CD4-positive, alpha-beta T cell (primary cell): ENCODE results near the gene TACR1. TPM values are rescaled to one million over a fixed set of nuclear protein-coding genes. Genes with fewer than 3 reads are reported as not detected.

Experiments
- ATAC-seq: fragments of 200-7000 bp; cut with Tn5 transposase; one replicate; pipeline ENCODE4 v1.10.0; 2022; ENCODE audit warnings: mild to moderate bottlenecking; ENCODE audit not compliant: poor library complexity
- CTCF ChIA-PET: fragments of 350-600 bp; sonication (Branson Sonifier 250); formaldehyde crosslinking; loops from one replicate; lab custom pipeline; 2021; ENCODE audit warnings: antibody characterized with exemption, inconsistent platforms; lab: Charles Lee
- POLR2A ChIA-PET: fragments of 350-600 bp; sonication (Branson Sonifier 250); formaldehyde crosslinking; loops from one replicate; lab custom pipeline; 2021; ENCODE audit warnings: antibody characterized with exemption, inconsistent platforms; lab: Charles Lee
- DNase-seq, 14 experiments: peaks; one replicate each; pipeline ENCODE4 v3.0.0-alpha.2; 2013 to 2020; ENCODE audit warnings: mixed read lengths in 2 of 14
- H3K27ac ChIP-seq, 2 donors: one replicate each; pipeline versions ENCODE4 v1.5.1 to v1.7.0; 2013; ENCODE audit warnings: low read length in 2 of 2, low read depth in 1 of 2, mild to moderate bottlenecking in 1 of 2
- H3K27me3 ChIP-seq, 2 experiments: 1 replicate in 1 of 2; 2 replicates in 1 of 2; pipeline versions ENCODE4 v1.6.1 to v1.7.0; 2013; ENCODE audit warnings: low read length in 2 of 2, control low read depth in 1 of 2, mild to moderate bottlenecking in 1 of 2, moderate library complexity in 1 of 2; ENCODE audit not compliant: insufficient read depth in 2 of 2, control insufficient read depth in 1 of 2
- H3K36me3 ChIP-seq: one replicate; pipeline ENCODE4 v1.6.1; 2013; ENCODE audit warnings: low read length, control low read depth; ENCODE audit not compliant: insufficient read depth
- H3K4me1 ChIP-seq: one replicate; pipeline ENCODE4 v1.6.1; 2013; ENCODE audit warnings: low read length, control low read depth; ENCODE audit not compliant: insufficient read depth
- H3K4me3 ChIP-seq: one replicate; pipeline ENCODE4 v1.5.1; 2013; ENCODE audit warnings: mild to moderate bottlenecking, low read length, moderate library complexity
- H3K9me3 ChIP-seq, 2 experiments: 1 replicate in 1 of 2; 2 replicates in 1 of 2; pipeline versions ENCODE4 v1.6.1 to v1.7.0; 2013; ENCODE audit warnings: low read length in 2 of 2, mild to moderate bottlenecking in 2 of 2, control low read depth in 1 of 2, moderate library complexity in 1 of 2; ENCODE audit not compliant: control insufficient read depth in 1 of 2, insufficient read depth in 1 of 2
- H3K27ac Mint-ChIP-seq: one replicate; pipeline ENCODE4 v1.8.0; 2020; ENCODE audit warnings: mixed read lengths
- H3K27me3 Mint-ChIP-seq: one replicate; pipeline ENCODE4 v1.8.0; 2021; ENCODE audit warnings: mixed read lengths
- H3K36me3 Mint-ChIP-seq: one replicate; pipeline ENCODE4 v1.8.0; 2021; ENCODE audit warnings: low read depth, mixed read lengths
- H3K4me1 Mint-ChIP-seq: one replicate; pipeline ENCODE4 v1.8.0; 2021; ENCODE audit warnings: low read depth, mixed read lengths
- H3K4me3 Mint-ChIP-seq: one replicate; pipeline ENCODE4 v1.8.0; 2020; ENCODE audit warnings: mild to moderate bottlenecking, mixed read lengths
- H3K9me3 Mint-ChIP-seq: one replicate; pipeline ENCODE4 v1.8.0; 2020; ENCODE audit warnings: mixed read lengths
- CTCF ChIP-seq: fragments of 200-600 bp; IDR thresholded peaks from one replicate; pipeline ENCODE4 v1.8.0; 2022; ENCODE audit warnings: antibody characterized with exemption, mild to moderate bottlenecking
- intact Hi-C, 2 experiments: fragments of 100-400 bp; cut with DNase I in 1 of 2; cut with micrococcal nuclease in 1 of 2; formaldehyde crosslinking; loops; one replicate each; pipeline versions ENCODE4 v1.15.1 to v1.9.0; 2023 to 2025; cut with DNase I, micrococcal nuclease
- total RNA-seq, 174 experiments: library from RNA in 2 of 174; stranded (reverse) in 2 of 174; gene quantifications; one replicate each; pipeline ENCODE4 v1.2.3 and lab custom pipeline; 2021 to 2026

The TACR1 gene
- total RNA-seq, 2 experiments from 2014 or later, result 0.14 TPM; not detected in 1

- Histone ChIP-seq H3K27ac (no peak overlapping the region), H3K4me3 (no peak overlapping the region), H3K4me1 (no peaks in the 10 kb centered on the region), H3K9me3 (no peaks in the 10 kb centered on the region), H3K36me3 (no peaks in the 10 kb centered on the region), H3K27me3 (no peaks in the 10 kb centered on the region)
- TF ChIP-seq CTCF, result no peak
- ChIA-PET POLR2A (no interaction called here), CTCF (no interaction called here)
- intact Hi-C loops, result no loop called here
- Mint-ChIP-seq H3K27ac (no peak overlapping the region), H3K36me3 (no peaks in the 10 kb centered on the region), H3K4me1 (no peaks in the 10 kb centered on the region), H3K4me3 (no peak overlapping the region), H3K27me3 (peaks cover 4% of the 10 kb centered on the region), H3K9me3 (no peaks in the 10 kb centered on the region)
- no peak for ATAC-seq
- DNase-seq, result no peak
Measured at GRCh38 chr2:75139171-75139570, 60.1 kb downstream of the TACR1 start.

DNA sequence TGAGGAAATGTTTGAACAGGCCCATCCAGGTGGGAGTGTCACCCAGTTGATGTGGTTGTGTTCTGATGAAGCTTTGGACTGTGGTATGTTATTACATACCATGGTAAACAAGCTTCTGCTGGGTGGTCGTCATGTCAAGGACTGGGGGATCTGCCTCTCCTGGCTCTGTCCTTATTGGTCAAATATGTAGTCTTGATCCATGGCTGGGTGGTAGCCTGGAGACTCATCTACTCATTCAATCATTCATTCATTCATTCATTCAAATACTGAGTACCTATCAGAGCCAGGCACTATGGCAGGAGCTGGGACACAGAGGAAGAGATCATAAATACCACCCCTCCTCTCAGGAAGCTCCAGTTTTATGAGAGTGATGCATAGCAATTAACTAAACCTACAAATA is 60.8 kb downstream of the TACR1 start:
- POLR2A ChIA-PET, result no interaction called here

DNA sequence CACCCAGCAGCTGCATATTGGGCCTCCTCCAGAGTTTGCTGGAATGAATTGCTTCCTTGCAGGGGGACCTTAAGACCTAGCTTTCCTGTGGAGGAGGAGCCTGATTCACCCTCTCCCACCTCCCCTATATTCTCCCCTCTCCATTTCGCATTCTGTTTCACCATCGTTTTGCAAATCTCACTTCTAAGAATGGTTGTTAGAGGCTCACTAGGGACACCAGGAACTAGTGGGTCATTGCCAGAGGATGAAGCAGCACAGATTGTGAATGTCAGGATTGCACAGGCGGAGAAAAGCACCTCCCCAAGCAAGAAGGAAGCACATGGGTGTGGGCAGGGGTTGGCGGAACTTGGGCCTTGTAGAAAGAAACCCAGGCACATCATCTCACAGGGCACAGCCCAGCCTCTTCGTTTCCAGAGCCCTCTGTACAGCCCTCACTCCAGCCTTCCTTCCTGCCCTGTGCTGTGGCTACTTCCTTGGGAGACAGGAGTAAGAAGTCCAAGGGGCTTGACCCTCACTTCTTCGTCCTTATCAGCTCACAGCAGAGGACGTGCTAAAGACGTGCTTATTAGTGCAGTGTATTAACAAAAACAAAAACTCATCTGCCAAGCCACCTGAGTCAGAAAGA is 63.4 kb downstream of the TACR1 start:
- Mint-ChIP-seq H3K4me1 (no peaks in the 10 kb centered on the region), H3K4me3 (no peak overlapping the region), H3K27ac (no peak overlapping the region), H3K9me3 (no peaks in the 10 kb centered on the region), H3K36me3 (no peaks in the 10 kb centered on the region), H3K27me3 (peaks cover 4% of the 10 kb centered on the region)
- intact Hi-C loops, result no loop called here
- Histone ChIP-seq H3K27me3 (no peaks in the 10 kb centered on the region), H3K9me3 (no peaks in the 10 kb centered on the region), H3K27ac (no peak overlapping the region), H3K4me1 (no peaks in the 10 kb centered on the region), H3K36me3 (no peaks in the 10 kb centered on the region), H3K4me3 (no peak overlapping the region)
- ATAC-seq (no peak), DNase-seq (no peak)
- no peak for TF ChIP-seq CTCF
- CTCF ChIA-PET, result no interaction called here
- POLR2A ChIA-PET, result no interaction called here

More for the DNA sequence above, 60.8 kb downstream of the TACR1 start:
- intact Hi-C loops, result no loop called here
- H3K4me3 ChIP-seq, result no peak overlapping the region
- no peaks in the 10 kb centered on the region for H3K27me3 ChIP-seq
- Mint-ChIP-seq H3K4me3 (no peak overlapping the region), H3K27me3 (peaks cover 4% of the 10 kb centered on the region), H3K27ac (no peak overlapping the region), H3K4me1 (no peaks in the 10 kb centered on the region), H3K36me3 (no peaks in the 10 kb centered on the region), H3K9me3 (no peaks in the 10 kb centered on the region)
- no peak for TF ChIP-seq CTCF
- ATAC-seq, result no peak
- H3K36me3 ChIP-seq, result no peaks in the 10 kb centered on the region
- H3K9me3 ChIP-seq, result no peaks in the 10 kb centered on the region
- CTCF ChIA-PET, result no interaction called here
- H3K27ac ChIP-seq, result no peak overlapping the region
- no peak for DNase-seq
- no peaks in the 10 kb centered on the region for H3K4me1 ChIP-seq
